ENCODE results near the gene PRDM2.
A peak's percentile ranks its signal among the peaks of the same experiment; 100 is the strongest.

Gene PRDM2

GRCh38 chr1:13813398-13814012, 113.5 kb downstream of the PRDM2 start:
- DNase-seq (ENCODE audit: low read depth) = no peak

GRCh38 chr1:13814131-13814530, 114.1 kb downstream of the PRDM2 start:
- DNase-seq (ENCODE audit: low read depth) = no peak

- no peak for DNase-seq (ENCODE audit: low read depth)
Measured at GRCh38 chr1:13816016-13816760, 116.2 kb downstream of the PRDM2 start.

- DNase-seq (ENCODE audit: low read depth) = no peak
Measured at GRCh38 chr1:13817906-13818305, 117.9 kb downstream of the PRDM2 start.

- DNase-seq (ENCODE audit: low read depth) = no peak
Measured at GRCh38 chr1:13818926-13819325, 118.9 kb downstream of the PRDM2 start.

- DNase-seq (ENCODE audit: low read depth) = no peak
Measured at GRCh38 chr1:13819642-13820041, 119.7 kb downstream of the PRDM2 start.

- no peak for DNase-seq (ENCODE audit: low read depth)
Measured at GRCh38 chr1:13820055-13820454, 120.1 kb downstream of the PRDM2 start.

GRCh38 chr1:13820456-13820855, 120.5 kb downstream of the PRDM2 start:
- DNase-seq (ENCODE audit: low read depth) = no peak

GRCh38 chr1:13823126-13823880, 123.3 kb downstream of the PRDM2 start:
- no peak for DNase-seq (ENCODE audit: low read depth)

GRCh38 chr1:13823936-13824335, 123.9 kb downstream of the PRDM2 start:
- DNase-seq (ENCODE audit: low read depth) = no peak

- DNase-seq (ENCODE audit: low read depth) = no peak
Measured at GRCh38 chr1:13824626-13825025, 124.6 kb downstream of the PRDM2 start.

- no peak for DNase-seq (ENCODE audit: low read depth)
Measured at GRCh38 chr1:13825033-13825432, 125.0 kb downstream of the PRDM2 start.

- DNase-seq (ENCODE audit: low read depth) = no peak
Measured at GRCh38 chr1:13826009-13826408, 126.0 kb downstream of the PRDM2 start.

- DNase-seq (ENCODE audit: low read depth) = no peak
Measured at GRCh38 chr1:13826591-13826990, 126.6 kb downstream of the PRDM2 start.

GRCh38 chr1:13828454-13829151, 128.6 kb downstream of the PRDM2 start:
- no peak for DNase-seq (ENCODE audit: low read depth)

- no peak for DNase-seq (ENCODE audit: low read depth)
Measured at GRCh38 chr1:13829152-13829769, 129.3 kb downstream of the PRDM2 start.

GRCh38 chr1:13830170-13830569, 130.2 kb downstream of the PRDM2 start:
- no peak for DNase-seq (ENCODE audit: low read depth)

GRCh38 chr1:13830616-13831280, 130.8 kb downstream of the PRDM2 start:
- DNase-seq (ENCODE audit: low read depth) = peak; percentile 21

- DNase-seq (ENCODE audit: low read depth) = no peak
Measured at GRCh38 chr1:13832100-13832499, 132.1 kb downstream of the PRDM2 start.

- DNase-seq (ENCODE audit: low read depth) = no peak
Measured at GRCh38 chr1:13832536-13832935, 132.5 kb downstream of the PRDM2 start.

GRCh38 chr1:13836136-13836535, 136.1 kb downstream of the PRDM2 start:
- no peak for DNase-seq (ENCODE audit: low read depth)

Data from fibroblast of gingiva (primary cell).